Spleen (tissue), 11 donors: Measurements from ENCODE around the gene SLC2A6. TPM values are rescaled to one million over a fixed set of nuclear protein-coding genes. Genes with fewer than 3 reads are reported as not detected.
A peak's percentile ranks its signal among the peaks of the same experiment; 100 is the strongest.

Source experiments
- DNase-seq: peaks from one replicate; pipeline ENCODE4 v3.0.0-alpha.2; 2020
- H3K27ac ChIP-seq, 8 donors: fragments of 200-600 bp; sonication (generic) in 7 of 8; 1 replicate in 4 of 8; 2 replicates in 4 of 8; pipeline versions ENCODE4 v1.5.0 to v1.8.0; 2016 to 2021; ENCODE audit warnings: inconsistent platforms in 4 of 8, mild to moderate bottlenecking in 4 of 8, moderate library complexity in 1 of 8
- H3K27me3 ChIP-seq, 7 donors: fragments of 200-600 bp; sonication (generic) in 6 of 7; replicated peaks in 1 of 7; 1 replicate in 4 of 7; 2 replicates in 3 of 7; pipeline versions ENCODE4 v1.5.0 to v1.8.0; 2016 to 2021; ENCODE audit warnings: inconsistent platforms in 3 of 7, mild to moderate bottlenecking in 1 of 7
- H3K36me3 ChIP-seq, 6 donors: fragments of 200-600 bp; sonication (generic) in 5 of 6; 1 replicate in 4 of 6; 2 replicates in 2 of 6; pipeline versions ENCODE4 v1.5.0 to v1.8.0; 2016 to 2021; ENCODE audit warnings: inconsistent platforms in 2 of 6
- H3K4me1 ChIP-seq, 6 donors: fragments of 200-600 bp; sonication (generic) in 5 of 6; 1 replicate in 3 of 6; 2 replicates in 3 of 6; pipeline versions ENCODE4 v1.5.0 to v1.8.0; 2016 to 2021; ENCODE audit warnings: inconsistent platforms in 3 of 6
- H3K4me3 ChIP-seq, 8 donors: fragments of 200-600 bp; sonication (generic) in 7 of 8; 1 replicate in 4 of 8; 2 replicates in 4 of 8; pipeline versions ENCODE4 v1.5.0 to v1.8.0; 2016 to 2021; ENCODE audit warnings: inconsistent platforms in 4 of 8, mild to moderate bottlenecking in 4 of 8, moderate library complexity in 2 of 8
- H3K9me3 ChIP-seq, 8 donors: fragments of 200-600 bp; sonication (generic) in 7 of 8; 1 replicate in 4 of 8; 2 replicates in 4 of 8; pipeline versions ENCODE4 v1.5.0 to v1.8.0; 2016 to 2021; ENCODE audit warnings: inconsistent platforms in 4 of 8
- CTCF ChIP-seq, 11 experiments: fragments of 200-600 bp in 7 of 11; fragments of 450-650 bp in 4 of 11; sonication (generic) in 4 of 11; IDR thresholded peaks in 8 of 11; conservative IDR thresholded peaks in 3 of 11; 1 replicate in 7 of 11; 2 replicates in 4 of 11; pipeline versions ENCODE4 v1.4.0 to v1.8.0; 2016 to 2021; ENCODE audit warnings: antibody characterized with exemption in 11 of 11, inconsistent platforms in 4 of 11, mild to moderate bottlenecking in 1 of 11
- POLR2A ChIP-seq, 3 donors: fragments of 450-650 bp; IDR thresholded peaks; one replicate each; pipeline ENCODE4 v1.5.1; 2017; ENCODE audit warnings: antibody characterized with exemption in 3 of 3, mild to moderate bottlenecking in 1 of 3
- POLR2AphosphoS5 ChIP-seq, 3 donors: sonication (generic); formaldehyde crosslinking; IDR thresholded peaks; one replicate each; pipeline ENCODE4 v1.5.1; 2017; ENCODE audit warnings: antibody characterized with exemption in 3 of 3
- WGBS, 5 donors: extraction: QIAGEN DNeasy Blood & Tissue Kit in 3 of 5; methylation state at CpG; one replicate each; pipeline versions ENCODE4 v1.1.5 to v1.1.7; 2013 to 2018; 5-methylcytosine and 5-hydroxymethylcytosine counted together
- intact Hi-C: fragments of 100-400 bp; cut with DNase I; formaldehyde crosslinking; loops from one replicate; pipeline ENCODE4 v1.15.0; 2023; ENCODE audit warnings: low total_unique reads
- polyA plus RNA-seq, 3 donors: library from polyadenylated mRNA; stranded (reverse); fragments of 200-250 nt; gene quantifications; one replicate each; pipeline ENCODE4 v1.2.1, GENCODE V29; 2013
- total RNA-seq, 7 donors: library from RNA; depleted of rRNA in 3 of 7; stranded (reverse); fragments of >200 nt in 3 of 7; fragmentation: NEBNext Ultra II Directional in 4 of 7; extraction: Animal tissue kit (Norgen Biotek cat#: 25700) in 4 of 7; gene quantifications; one replicate each; pipeline versions ENCODE4 v1.1.0 to v1.2.1, GENCODE V29; 2016 to 2021
- donor health status: healthy with polysubstance abuse.
- donor health status: DM: no; HTN: no; CAD: no; lungs with moderate emphysema.
- donor health status: DM: no; HTN: no; CAD: no.
- donor health status: Bipolar disorder and iron deficiency.
- donor health status: healthy.
- donor health status: DM: no; HTN: no; CAD: no.
- donor health status: DM: yes; HTN: yes; CAD: no.

The SLC2A6 gene
- total and polyA plus RNA-seq, 10 donors: 15.4 to 35.0 (median 21.9) TPM

- 79 to 84% (median 81%) methylated on average over 12 of the region's 12 CpGs for WGBS, 5 donors
- intact Hi-C loops: no loop called here
- H3K4me1 ChIP-seq: peaks cover 0 to 7% (median 5%) of the 10 kb centered on the region in 6 donors
These were observed 21.0 kb upstream of the SLC2A6 start for GRCh38 chr9:133499892-133500270.

GRCh38 chr9:133499132-133499891 lies 20.4 kb upstream of the SLC2A6 start:
- H3K27ac ChIP-seq: peak overlapping the region in 5 of 8 donors; percentile 65 to 75 (median 74)
- H3K9me3 ChIP-seq: peaks cover 3 to 26% (median 22%) of the 10 kb centered on the region in 8 donors
- TF ChIP-seq CTCF (IDR thresholded peaks at IDR 0.05 in 8 of 11, conservative IDR thresholded peaks at IDR 0.05 in 3 of 11) (peak in 3 of 11 experiments; percentile 9 to 21 (median 15)), POLR2AphosphoS5 (IDR thresholded peaks at IDR 0.05) (peak; percentile 80 to 92 (median 89)), POLR2A (IDR thresholded peaks at IDR 0.05) (no peak)
- intact Hi-C loops: no loop called here
- H3K36me3 ChIP-seq: no peaks in the 10 kb centered on the region
- H3K4me1 ChIP-seq: peaks cover 0 to 7% (median 5%) of the 10 kb centered on the region in 6 donors
- WGBS, 5 donors: 66 to 76% (median 72%) methylated on average over 14 to 19 of the region's 19 CpGs
- H3K4me3 ChIP-seq: no peak overlapping the region
- H3K27me3 ChIP-seq: peaks cover 0 to 12% (median 0%) of the 10 kb centered on the region in 7 donors
- no peak for DNase-seq

More at GRCh38 chr9:133499892-133500270, 21.0 kb upstream of the SLC2A6 start:
- Histone ChIP-seq H3K36me3 (no peaks in the 10 kb centered on the region), H3K27me3 (peaks cover 0 to 12% (median 0%) of the 10 kb centered on the region in 7 donors), H3K27ac (peak overlapping the region in 5 of 8 donors; percentile 65 to 75 (median 74)), H3K9me3 (peaks cover 3 to 26% (median 22%) of the 10 kb centered on the region in 8 donors), H3K4me3 (no peak overlapping the region)
- TF ChIP-seq POLR2A (IDR thresholded peaks at IDR 0.05) (no peak), POLR2AphosphoS5 (IDR thresholded peaks at IDR 0.05) (no peak)
- no peak for DNase-seq

GRCh38 chr9:133496861-133497842 lies 18.3 kb upstream of the SLC2A6 start:
- H3K4me1 ChIP-seq: peaks cover 0 to 17% (median 11%) of the 10 kb centered on the region in 6 donors
- intact Hi-C loops: no loop called here
- WGBS, 5 donors: 73 to 84% (median 78%) methylated on average over 18 to 35 of the region's 35 CpGs
- peaks cover 3 to 12% (median 12%) of the 10 kb centered on the region in 8 donors for H3K9me3 ChIP-seq
- peak overlapping the region in 4 of 8 donors; percentile 18 to 45 (median 33) for H3K27ac ChIP-seq
- TF ChIP-seq POLR2A (IDR thresholded peaks at IDR 0.05): no peak
- no peak for TF ChIP-seq POLR2AphosphoS5 (IDR thresholded peaks at IDR 0.05)
- TF ChIP-seq CTCF (IDR thresholded peaks at IDR 0.05 in 8 of 11, conservative IDR thresholded peaks at IDR 0.05 in 3 of 11): no peak
- H3K36me3 ChIP-seq: no peaks in the 10 kb centered on the region
- H3K27me3 ChIP-seq: peaks cover 0 to 12% (median 0%) of the 10 kb centered on the region in 7 donors
- H3K4me3 ChIP-seq: no peak overlapping the region
- DNase-seq: no peak
